Skin epidermis (tissue), 12 donors: Measurements from ENCODE around the gene PCSK2.
"Not testable (repeated sequence)": the region's sequence is repeated elsewhere in the genome, so short reads cannot be mapped to it uniquely, and the experiment has no call there.

Experiments used
- H3K27ac ChIP-seq, 21 experiments: fragments of 200-600 bp; sonication (generic) in 11 of 21; one replicate each; pipeline ENCODE4 v1.5.0; 2020; ENCODE audit warnings: mild to moderate bottlenecking in 3 of 21, inconsistent platforms in 2 of 21, moderate library complexity in 2 of 21
- H3K4me3 ChIP-seq, 7 experiments: fragments of 200-600 bp; sonication (generic) in 2 of 7; one replicate each; pipeline ENCODE4 v1.5.0; 2020; ENCODE audit warnings: inconsistent platforms in 2 of 7, mild to moderate bottlenecking in 2 of 7, moderate library complexity in 1 of 7

PCSK2 gene

DNA sequence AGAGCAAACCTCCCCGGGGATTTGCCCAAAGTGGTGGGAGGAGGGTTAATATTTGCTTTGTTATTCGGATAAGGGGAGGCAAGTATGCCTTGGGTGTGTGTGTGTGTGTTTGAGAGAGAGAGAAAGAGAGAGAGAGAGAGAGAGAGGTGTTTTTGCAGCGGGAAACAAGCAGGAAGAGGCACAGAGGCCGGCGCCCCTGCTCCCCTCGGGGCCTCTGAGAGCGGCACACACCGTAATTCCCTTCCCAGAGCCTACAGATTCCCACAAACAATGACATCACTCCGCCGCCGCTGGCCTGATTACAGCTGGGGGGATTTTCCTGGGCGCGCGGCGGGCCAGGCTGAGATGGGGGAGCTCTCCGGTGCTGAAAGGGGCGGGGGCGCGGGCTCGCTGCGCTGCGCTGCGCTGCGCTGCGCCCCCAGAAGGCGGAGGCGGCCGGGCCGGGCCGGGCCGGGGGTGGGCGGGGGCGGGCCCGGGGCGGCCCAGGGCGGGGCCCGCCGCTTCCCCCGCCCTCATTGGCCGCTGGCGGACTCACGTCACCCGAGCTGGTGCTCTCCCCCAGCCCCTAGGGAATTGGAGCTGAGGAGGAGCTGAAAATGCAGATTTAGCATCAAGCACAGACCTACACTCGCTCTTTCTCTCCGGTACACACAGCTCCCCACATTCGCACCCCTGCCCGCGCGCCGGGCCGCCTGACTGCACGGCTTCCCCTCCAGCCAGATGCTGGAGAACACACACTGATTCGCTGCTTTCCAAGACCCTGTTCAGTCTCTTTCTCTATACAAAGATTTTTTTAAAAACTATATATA is at the start of gene PCSK2:
TSS of gene PCSK2 (plus strand) at position 631 of the 809 bp plus-strand sequence. CDS start 266 bp downstream, outside the sequence.
- Histone ChIP-seq H3K27ac (no peak within 1 kb of the TSS), H3K4me3 (peak within 1 kb of the TSS in 1 of 7 experiments; percentile 15)

GRCh38 chr20:17177341-17177740 is 49.5 kb upstream of the PCSK2 start:
- no peak overlapping the region for H3K27ac ChIP-seq

DNA sequence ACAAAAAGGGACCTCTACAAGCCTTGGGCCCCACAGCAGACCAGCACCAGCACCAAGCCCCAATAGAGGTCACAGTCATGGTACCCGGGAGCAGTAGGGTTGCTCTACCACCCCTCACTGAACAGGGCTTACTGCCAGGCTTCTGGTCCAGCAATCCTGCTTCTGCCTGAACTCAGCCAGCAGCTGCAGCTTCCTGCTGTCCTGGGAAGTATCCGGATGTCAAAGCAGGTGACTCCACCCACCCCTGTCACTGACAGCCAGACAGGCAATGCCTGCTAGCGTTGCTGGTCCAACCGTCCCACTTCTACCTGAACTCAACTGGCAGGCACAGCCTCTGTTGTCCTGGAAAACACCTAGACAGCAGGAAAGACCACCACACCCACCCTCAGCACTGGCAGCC is 47.0 kb upstream of the PCSK2 start:
- H3K4me3 ChIP-seq, result no peak overlapping the region
- no peak overlapping the region for H3K27ac ChIP-seq

More at GRCh38 chr20:17177341-17177740, 49.5 kb upstream of the PCSK2 start:
- H3K4me3 ChIP-seq, result no peak overlapping the region

- H3K4me3 ChIP-seq, result no peak overlapping the region
Measured at GRCh38 chr20:17189976-17190695, 36.7 kb upstream of the PCSK2 start.

DNA sequence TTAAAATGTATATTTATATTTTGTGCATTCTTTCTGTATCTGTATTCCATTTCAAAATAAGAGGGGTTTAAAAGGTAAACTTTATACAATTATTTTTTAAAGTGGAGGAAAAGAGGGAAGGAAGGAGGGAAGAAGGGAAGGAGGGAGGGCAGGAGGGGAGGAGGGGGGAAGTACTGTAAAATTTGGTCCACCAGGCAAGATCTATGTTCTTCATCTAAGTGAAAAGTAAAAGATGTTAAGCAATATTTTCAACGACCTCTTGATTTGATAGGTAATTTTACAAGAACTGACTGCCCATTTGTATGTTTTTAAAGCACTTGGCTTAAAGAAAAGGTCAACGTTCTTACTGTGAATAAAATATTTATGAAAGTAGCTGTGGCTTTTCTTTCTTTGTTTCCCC is 29.8 kb upstream of the PCSK2 start:
- Histone ChIP-seq H3K4me3 (no peak overlapping the region), H3K27ac (no peak overlapping the region)

More at GRCh38 chr20:17189976-17190695, 36.7 kb upstream of the PCSK2 start:
- H3K27ac ChIP-seq, result no peak overlapping the region

DNA sequence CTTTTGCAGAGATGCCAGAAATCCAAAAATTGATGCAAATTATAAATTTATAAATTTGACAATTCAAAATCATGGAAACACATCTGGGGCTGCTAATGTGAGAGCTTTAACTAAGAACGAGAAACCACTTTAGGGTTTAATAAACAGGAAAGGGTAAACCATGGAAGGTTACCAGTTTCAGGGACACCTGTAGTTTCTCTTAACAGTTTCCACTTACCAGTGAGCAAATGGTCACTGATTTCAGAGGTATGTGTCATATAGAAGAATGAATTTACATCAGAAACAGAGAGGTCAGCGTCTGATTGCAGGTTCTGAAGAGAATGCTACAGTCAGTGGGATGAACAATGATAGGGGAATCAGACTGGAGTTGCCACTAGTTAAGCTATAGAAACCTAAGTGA is 24.8 kb upstream of the PCSK2 start:
- Histone ChIP-seq H3K4me3 (no peak overlapping the region), H3K27ac (no peak overlapping the region)

GRCh38 chr20:17202673-17203072 is 24.2 kb upstream of the PCSK2 start:
- H3K4me3 ChIP-seq, result no peak overlapping the region
- H3K27ac ChIP-seq, result no peak overlapping the region

GRCh38 chr20:17205084-17205813 is 21.6 kb upstream of the PCSK2 start:
- H3K4me3 ChIP-seq, result no peak overlapping the region
- H3K27ac ChIP-seq, result no peak overlapping the region

DNA sequence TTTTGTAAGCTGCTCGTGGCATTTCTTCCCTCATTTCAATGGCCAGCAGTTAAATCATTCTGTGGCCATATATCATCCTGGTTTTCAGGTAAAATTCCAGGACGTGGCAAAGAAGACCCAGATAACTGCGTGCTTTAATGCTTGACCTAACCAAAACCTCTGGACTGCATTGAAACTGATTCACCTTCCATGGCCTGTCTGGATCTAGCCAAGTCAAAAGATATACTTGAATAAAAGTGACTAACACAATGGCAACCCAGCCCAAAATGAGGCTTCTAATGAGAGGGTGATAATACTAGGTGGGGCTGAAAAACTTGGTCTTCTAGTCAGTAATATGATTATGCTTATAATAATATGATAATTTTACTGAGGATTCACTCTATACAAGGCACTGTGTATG is 16.5 kb upstream of the PCSK2 start:
- Histone ChIP-seq H3K27ac (no peak overlapping the region), H3K4me3 (no peak overlapping the region)

GRCh38 chr20:17210983-17211382 is 15.9 kb upstream of the PCSK2 start:
- no peak overlapping the region for H3K27ac ChIP-seq

GRCh38 chr20:17215167-17215566 is 11.7 kb upstream of the PCSK2 start:
- no peak overlapping the region for H3K27ac ChIP-seq
- H3K4me3 ChIP-seq, result no peak overlapping the region

More at GRCh38 chr20:17210983-17211382, 15.9 kb upstream of the PCSK2 start:
- H3K4me3 ChIP-seq, result no peak overlapping the region

DNA sequence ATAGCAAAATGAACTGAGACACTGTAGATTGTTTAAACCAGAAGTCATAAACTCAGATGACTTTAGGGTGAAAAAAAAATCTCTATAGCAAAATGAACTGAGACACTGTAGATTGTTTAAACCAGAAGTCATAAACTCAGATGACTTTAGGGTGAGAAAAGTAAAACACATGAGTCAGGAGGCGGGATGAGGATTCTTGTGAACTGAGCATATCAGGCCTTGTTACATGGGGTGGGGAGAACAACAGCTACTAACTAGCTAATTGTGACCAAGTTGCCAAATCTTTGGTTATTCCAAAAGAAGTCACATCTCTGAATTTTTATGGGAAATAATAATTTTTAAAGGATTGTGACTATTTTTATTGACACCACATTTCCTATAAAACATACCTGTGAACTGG is 7.0 kb upstream of the PCSK2 start:
- not testable (repeated sequence) for H3K4me3 ChIP-seq, H3K27ac ChIP-seq

DNA sequence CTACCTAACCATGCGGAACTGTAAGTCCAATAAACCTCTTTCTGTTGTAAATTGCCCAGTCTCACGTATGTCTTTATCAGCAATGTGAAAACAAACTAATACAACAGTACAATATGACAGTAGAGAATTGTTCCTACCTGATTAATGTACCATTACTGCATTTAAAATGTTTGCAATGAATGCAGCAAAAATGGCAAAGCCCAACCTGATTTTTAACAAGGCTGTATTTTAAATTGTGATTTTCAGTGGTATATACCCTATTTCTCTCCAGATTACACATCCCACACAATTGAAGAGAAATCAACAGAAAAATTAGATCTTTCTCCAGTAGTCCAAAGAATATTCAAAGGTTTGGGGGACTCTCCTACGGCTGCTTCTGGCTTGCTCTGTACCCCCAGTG is 3.3 kb upstream of the PCSK2 start:
- Histone ChIP-seq H3K4me3 (no peak overlapping the region), H3K27ac (no peak overlapping the region)

DNA sequence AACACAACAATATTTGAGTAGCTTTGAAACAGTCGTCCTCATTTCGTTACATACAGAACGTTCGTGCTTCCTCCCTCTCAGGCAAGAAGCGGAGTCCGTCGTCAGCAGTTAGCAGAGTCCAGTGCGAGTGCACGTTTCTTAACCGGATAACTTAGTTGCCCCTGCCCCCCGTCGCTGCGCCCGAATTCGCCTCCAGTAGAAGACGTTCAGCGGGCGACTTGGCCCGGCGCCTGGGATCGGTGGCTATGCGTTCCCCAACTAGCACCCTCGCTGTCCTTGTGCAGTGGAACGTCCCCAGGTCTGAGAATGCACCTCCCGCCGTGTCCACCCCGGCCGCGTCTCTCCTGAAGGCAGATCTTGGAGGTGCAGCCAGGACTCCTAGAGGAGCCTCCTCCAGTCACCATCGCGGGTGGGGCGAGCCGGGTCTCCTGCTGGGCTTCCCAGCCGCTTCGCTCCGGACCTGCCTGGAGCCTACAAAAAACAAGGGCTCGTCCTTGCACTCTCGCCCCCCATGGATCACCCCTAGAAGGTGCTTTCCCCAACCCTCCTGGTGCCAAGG is 910 bp upstream of the PCSK2 start:
- no peak overlapping the region for H3K27ac ChIP-seq
- peak overlapping the region in 1 of 7 experiments; percentile 12 for H3K4me3 ChIP-seq

- Histone ChIP-seq H3K27ac (no peak overlapping the region), H3K4me3 (peak overlapping the region in 1 of 7 experiments; percentile 15)
Measured at GRCh38 chr20:17227219-17227575, 357 bp downstream of the PCSK2 start.

DNA sequence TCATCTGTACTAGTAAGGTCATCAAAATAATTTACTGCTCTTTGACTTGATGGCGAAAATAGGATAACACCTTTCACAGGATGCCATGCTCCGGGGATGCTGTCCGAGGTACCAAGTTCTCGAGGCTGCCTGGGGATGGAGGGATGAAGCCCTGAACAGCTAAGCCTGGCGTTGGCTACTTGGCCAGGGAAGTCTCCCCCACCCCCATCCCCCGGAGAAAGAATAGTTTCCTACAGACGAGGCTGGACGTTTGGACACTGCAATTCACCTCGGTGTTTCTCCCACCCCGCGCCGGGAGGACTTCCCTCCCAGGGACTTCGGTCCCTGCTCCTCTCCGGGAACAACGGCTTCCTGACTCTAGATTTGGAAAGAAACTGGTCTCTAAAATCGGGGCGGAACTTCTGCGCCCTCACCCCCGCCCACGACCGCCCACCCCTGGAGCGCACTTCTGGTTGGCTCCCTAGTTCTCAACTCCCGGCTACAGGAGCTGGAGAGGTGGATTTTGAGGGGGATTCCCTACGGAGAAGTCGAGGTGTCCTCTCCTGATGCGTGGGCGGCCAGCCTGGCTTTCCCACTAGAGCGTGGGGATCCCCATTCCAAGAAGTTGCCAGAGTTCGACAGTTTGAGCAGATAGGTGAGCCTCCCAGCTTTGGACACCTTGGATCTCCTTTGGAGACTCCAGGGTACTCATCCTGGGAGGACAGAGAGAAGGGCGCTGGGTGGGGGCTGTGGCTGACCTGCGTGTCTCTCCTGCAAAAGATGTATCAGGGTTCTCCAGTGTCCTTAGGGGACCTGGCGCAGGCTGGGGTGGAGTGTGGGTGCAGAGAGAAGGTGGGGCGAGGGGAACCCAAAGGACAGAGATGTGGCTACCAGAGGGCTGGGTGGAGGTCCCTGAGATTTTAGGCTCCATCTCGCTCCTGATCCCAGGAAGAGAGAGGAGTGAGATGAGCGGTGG is 1.1 kb downstream of the PCSK2 start:
- no peak overlapping the region for H3K4me3 ChIP-seq
- no peak overlapping the region for H3K27ac ChIP-seq

GRCh38 chr20:17228624-17229061 is 1.8 kb downstream of the PCSK2 start:
- H3K27ac ChIP-seq, result no peak overlapping the region
- H3K4me3 ChIP-seq, result no peak overlapping the region

DNA sequence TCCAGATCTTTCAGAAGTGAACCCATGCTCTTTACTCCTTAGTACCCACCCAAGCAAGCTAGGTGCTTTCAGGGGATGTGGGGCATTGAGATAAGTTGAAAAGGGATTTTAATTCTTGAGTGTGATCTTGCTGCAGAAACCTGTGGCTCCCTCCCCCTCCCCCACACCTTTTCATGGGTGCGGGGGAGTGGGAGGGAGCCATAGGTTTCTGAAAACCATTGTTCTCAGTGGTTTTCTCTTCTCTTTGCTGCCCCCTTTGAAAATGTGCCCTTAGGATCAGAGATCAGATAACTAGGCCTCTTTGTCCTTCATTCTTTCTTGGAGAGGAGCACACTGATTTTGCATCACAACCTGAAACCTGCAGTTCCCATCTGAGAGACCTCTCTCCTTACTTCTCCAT is 2.4 kb downstream of the PCSK2 start:
- Histone ChIP-seq H3K4me3 (no peak overlapping the region), H3K27ac (no peak overlapping the region)

DNA sequence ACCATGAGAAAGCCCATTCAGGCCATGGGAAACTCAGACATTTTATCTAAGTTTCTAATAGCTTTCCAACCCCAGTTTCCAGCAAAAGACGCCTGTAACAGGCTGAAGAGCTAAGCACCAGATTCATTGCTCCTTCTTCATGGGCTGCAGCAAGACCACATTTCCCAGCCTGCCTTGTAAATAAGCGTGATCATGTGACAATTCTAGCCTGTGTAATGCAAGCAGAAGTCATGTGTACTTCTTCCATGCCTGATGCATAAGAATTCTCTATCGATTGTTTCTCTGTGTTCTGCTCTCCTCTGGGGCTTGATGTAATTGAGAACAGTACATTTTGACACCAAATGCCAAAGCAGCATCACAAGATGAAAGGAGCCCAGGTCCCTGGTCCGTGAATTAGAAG is 6.8 kb downstream of the PCSK2 start:
- Histone ChIP-seq H3K27ac (no peak overlapping the region), H3K4me3 (no peak overlapping the region)
